ENCODE measurements around the gene MLXIP. TPM values are rescaled to one million over a fixed set of nuclear protein-coding genes. Genes with fewer than 3 reads are reported as not detected.
"Not testable (repeated sequence)": the region's sequence is repeated elsewhere in the genome, so short reads cannot be mapped to it uniquely, and the experiment has no call there.

The MLXIP gene, protein sequence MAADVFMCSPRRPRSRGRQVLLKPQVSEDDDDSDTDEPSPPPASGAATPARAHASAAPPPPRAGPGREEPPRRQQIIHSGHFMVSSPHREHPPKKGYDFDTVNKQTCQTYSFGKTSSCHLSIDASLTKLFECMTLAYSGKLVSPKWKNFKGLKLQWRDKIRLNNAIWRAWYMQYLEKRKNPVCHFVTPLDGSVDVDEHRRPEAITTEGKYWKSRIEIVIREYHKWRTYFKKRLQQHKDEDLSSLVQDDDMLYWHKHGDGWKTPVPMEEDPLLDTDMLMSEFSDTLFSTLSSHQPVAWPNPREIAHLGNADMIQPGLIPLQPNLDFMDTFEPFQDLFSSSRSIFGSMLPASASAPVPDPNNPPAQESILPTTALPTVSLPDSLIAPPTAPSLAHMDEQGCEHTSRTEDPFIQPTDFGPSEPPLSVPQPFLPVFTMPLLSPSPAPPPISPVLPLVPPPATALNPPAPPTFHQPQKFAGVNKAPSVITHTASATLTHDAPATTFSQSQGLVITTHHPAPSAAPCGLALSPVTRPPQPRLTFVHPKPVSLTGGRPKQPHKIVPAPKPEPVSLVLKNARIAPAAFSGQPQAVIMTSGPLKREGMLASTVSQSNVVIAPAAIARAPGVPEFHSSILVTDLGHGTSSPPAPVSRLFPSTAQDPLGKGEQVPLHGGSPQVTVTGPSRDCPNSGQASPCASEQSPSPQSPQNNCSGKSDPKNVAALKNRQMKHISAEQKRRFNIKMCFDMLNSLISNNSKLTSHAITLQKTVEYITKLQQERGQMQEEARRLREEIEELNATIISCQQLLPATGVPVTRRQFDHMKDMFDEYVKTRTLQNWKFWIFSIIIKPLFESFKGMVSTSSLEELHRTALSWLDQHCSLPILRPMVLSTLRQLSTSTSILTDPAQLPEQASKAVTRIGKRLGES
- 10 to 100 TPM in 4 of 6 donors, 1 to 10 TPM in 2; 8.5 to 30.4 (median 11.0) TPM for polyA plus RNA-seq (ENCODE audit: low read depth in 6 of 6)

DNA sequence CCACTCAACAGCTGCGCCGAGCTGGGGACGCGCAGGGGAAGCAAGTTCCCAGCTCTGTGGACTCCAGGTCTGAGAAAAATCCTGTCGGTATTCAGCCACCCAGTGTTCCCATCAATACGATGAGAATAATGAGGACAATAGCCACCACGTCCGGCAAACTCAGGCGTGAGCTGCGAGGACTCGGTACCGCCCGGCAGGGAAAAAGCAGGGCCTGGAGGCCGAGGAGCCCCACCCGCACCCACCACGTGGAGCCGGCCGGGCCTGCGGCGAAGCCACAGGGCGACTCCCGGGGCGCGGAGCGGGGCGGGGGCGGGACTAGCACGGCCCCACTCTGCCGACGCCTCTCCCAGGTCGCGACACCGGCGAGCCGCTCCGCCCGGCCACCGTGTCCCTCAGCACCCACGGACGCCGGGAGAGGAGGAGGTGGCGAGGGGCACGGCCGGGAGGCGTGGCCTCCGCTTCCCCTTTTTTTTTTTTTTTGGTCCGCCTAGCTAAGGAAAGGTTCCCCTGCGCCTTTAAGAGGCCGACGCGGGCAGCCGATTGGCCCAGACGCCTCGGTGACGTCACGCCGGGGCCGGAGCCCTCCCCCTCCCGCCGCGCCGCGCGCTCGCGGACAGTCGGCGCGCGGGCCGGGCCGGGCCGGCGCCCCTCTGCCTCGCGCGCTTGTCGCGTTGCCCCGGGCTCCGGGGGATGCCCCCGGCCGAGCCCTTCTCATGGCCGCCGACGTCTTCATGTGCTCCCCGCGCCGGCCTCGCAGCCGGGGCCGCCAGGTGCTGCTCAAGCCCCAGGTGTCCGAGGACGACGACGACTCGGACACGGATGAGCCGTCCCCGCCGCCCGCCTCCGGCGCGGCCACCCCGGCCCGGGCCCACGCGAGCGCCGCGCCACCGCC lies at the start of gene MLXIP:
MLXIP (plus strand) TSS at position 616 of the 892 bp plus-strand sequence; CDS start at position 714, 98 bp downstream.
- Mint-ChIP-seq H3K27me3 (no peaks in the 10 kb centered on the region), H3K4me1 (peaks cover 37 to 68% (median 59%) of the 10 kb centered on the region in 3 donors), H3K4me3 (peak within 1 kb of the TSS; percentile 86 to 96 (median 94)), H3K27ac (peak within 1 kb of the TSS; percentile 87 to 95 (median 91)), H3K36me3 (no peaks in the 10 kb centered on the region), H3K9me3 (no peaks in the 10 kb centered on the region)
- ATAC-seq (ENCODE audit: low read depth in 2 of 2) (peak; percentile 78 to 82), DNase-seq (peak; percentile 90)

DNA sequence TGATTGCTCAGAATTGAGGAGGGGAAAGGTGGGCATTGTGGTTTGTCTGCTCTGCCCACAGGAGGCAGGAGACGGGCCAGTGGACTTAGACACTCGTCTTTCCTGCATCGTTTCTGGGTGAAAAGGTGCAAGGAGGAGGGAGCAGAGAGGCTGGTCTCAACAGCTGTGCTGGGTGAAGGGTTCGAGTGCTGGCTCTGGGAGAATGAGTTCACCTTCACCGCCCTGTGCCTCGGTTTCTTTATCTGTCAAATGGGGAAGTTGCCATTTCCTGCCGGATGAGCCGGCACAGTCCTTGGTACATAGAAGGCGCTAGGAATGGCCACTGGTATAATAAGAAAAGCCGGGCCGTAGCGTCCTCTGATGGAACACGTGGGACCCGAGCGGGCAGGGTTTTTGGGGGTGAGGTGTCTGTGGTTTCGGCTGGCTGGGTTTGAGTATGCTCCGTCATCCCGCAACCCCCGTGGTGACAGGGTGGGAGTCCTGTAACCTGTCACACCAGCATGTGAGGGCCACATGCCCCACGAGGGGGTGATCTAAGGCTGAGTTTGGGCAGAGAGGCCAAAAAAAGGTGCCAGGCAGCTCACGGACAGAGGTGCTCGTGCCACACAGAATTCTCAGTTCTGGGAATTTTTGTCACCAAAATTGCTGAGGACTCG lies 49.5 kb upstream of the MLXIP start:
- peak overlapping the region; percentile 32 to 95 (median 85) for H3K27ac Mint-ChIP-seq

DNA sequence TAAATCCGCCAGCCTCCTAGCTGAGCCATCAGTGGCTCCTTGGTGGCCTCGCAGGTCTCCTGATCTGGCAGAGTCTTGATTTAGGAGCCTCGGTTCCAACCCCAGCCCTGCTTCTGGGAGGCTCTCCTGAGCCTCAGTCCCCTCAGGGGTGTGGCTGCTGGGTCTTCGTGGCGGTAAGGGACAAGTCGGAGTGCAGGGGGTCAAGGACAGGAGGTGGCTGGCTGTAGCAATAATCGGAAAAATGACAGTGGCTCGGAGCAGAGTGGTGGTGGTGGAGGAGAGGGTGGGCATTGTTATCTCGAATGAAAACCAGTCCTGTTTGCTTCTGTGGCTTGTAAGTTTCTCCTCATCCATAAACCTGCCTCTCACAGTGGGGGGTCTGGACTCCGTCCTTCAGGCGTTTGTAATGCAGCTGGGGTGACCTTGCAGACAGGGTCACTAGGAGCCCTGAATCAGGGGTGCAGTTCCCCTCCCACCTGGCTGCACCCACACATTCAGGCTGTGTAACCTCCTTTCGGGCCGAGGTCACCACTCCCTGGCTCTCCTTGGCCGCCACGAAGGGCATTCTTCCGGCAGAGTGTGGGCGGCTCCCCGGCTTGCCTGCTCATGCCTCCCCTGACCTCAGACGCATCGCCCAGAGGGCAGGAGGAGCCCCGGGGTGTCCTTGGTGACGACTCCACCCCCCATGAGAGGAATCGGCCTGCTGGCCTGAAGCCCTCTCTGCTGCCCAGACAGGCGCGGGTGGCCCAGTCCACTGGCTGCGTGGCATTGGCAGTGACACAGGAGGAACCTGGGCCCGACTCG lies 48.7 kb upstream of the MLXIP start:
- ATAC-seq (ENCODE audit: low read depth in 2 of 2): no peak
- DNase-seq: no peak
- peaks cover 0 to 5% of the 10 kb centered on the region in 2 donors for H3K36me3 Mint-ChIP-seq
- H3K9me3 Mint-ChIP-seq: no peaks in the 10 kb centered on the region
- H3K27me3 Mint-ChIP-seq: no peaks in the 10 kb centered on the region
- H3K27ac Mint-ChIP-seq: peak overlapping the region; percentile 75 to 95 (median 90)
- H3K4me1 Mint-ChIP-seq: peaks cover 50 to 83% (median 74%) of the 10 kb centered on the region in 3 donors
- H3K4me3 Mint-ChIP-seq: peak overlapping the region in 6 of 8 donors; percentile 22 to 81 (median 68)

More for the DNA sequence above, 49.5 kb upstream of the MLXIP start:
- H3K4me1 Mint-ChIP-seq: peaks cover 51 to 90% (median 82%) of the 10 kb centered on the region in 3 donors
- H3K36me3 Mint-ChIP-seq: no peaks in the 10 kb centered on the region
- no peaks in the 10 kb centered on the region for H3K27me3 Mint-ChIP-seq
- H3K9me3 Mint-ChIP-seq: no peaks in the 10 kb centered on the region
- DNase-seq: peak; percentile 18
- ATAC-seq (ENCODE audit: low read depth in 2 of 2): peak; percentile 6 to 35
- H3K4me3 Mint-ChIP-seq: peak overlapping the region; percentile 33 to 81 (median 61)

DNA sequence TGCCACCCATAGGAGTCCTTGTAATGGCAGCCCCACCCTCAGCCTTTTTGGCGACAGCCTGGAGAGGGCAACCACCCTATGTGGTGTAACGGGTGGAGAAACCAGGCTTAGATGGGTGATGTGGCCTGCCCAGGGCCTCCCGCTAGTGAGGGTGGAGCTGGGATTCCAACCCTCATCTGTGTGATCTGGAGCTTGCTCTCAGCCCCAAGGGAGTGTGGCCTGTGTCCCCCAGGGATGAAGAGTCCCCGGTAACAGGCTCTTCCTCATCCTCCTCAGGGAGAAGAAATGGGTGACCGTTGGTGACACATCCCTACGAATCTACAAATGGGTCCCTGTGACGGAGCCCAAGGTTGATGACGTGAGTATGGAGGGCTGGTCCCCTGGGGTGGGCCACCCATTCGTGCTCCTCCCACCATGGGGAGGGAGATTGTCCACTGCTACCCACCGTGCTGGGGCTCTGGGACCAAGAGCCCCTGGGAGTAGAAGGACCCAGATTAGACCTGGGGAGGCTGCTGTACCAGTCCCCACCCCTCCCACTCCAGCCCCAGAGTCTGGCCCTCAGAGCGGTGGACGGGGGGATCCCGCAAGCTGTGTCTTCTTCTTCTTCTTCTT lies 48.0 kb upstream of the MLXIP start:
- H3K4me3 Mint-ChIP-seq: peak overlapping the region in 6 of 8 donors; percentile 22 to 88 (median 62)
- peaks cover 47 to 76% (median 67%) of the 10 kb centered on the region in 3 donors for H3K4me1 Mint-ChIP-seq
- no peaks in the 10 kb centered on the region for H3K27me3 Mint-ChIP-seq
- ATAC-seq (ENCODE audit: low read depth in 2 of 2): peak; percentile 42 to 49
- peaks cover 0 to 7% of the 10 kb centered on the region in 2 donors for H3K36me3 Mint-ChIP-seq
- H3K27ac Mint-ChIP-seq: peak overlapping the region; percentile 84 to 95 (median 86)
- DNase-seq: peak; percentile 20
- no peaks in the 10 kb centered on the region for H3K9me3 Mint-ChIP-seq

DNA sequence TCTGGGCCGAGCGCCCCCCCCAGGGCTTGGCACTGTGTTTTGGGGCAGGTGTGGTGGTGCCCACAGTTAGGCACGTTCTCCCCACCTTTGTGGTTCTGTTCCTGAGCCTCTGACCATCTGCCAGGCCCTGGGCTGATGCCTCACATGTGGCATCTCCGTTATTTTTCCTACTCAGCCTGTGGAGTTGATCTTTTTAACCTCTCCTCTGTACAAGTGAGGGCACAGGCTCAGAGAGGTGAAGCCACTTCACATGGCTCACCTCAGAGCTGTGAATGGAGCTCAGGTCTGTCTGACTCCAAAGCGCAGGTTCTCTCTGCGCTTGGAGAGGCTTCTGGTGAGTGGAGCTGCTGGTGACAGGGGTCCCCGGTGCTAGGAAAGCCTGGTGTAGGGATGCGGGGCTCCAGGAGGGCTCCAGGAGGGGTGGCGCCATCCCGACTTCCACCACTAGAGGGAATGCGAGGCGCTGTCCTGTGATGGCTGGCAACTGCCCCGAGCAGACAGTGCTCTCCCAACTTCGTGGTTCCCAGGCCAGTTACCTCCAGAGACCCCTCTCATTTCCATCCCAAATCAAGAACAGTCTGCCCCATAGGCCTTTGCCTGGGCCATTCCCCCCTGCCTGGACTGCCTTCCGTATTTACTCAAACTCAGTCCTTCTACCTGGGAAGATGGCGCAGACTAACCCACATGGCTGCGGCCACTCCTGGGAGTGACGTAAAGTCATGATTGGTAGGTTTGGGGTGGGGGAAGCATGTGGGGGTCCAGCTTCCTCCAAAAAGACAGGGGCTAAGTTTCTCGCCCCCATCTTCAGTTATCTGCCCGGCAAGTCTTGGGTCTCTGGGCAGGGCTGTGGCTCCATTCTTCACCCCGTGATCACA lies 47.0 kb upstream of the MLXIP start:
- peak; percentile 33 for DNase-seq
- Mint-ChIP-seq H3K36me3 (peaks cover 5 to 7% of the 10 kb centered on the region in 2 donors), H3K9me3 (no peaks in the 10 kb centered on the region), H3K27me3 (no peaks in the 10 kb centered on the region), H3K4me3 (peak overlapping the region in 5 of 8 donors; percentile 15 to 88 (median 66)), H3K27ac (peak overlapping the region; percentile 72 to 89 (median 87)), H3K4me1 (peaks cover 43 to 68% (median 61%) of the 10 kb centered on the region in 3 donors)
- ATAC-seq (ENCODE audit: low read depth in 2 of 2): peak; percentile 33 to 46

DNA sequence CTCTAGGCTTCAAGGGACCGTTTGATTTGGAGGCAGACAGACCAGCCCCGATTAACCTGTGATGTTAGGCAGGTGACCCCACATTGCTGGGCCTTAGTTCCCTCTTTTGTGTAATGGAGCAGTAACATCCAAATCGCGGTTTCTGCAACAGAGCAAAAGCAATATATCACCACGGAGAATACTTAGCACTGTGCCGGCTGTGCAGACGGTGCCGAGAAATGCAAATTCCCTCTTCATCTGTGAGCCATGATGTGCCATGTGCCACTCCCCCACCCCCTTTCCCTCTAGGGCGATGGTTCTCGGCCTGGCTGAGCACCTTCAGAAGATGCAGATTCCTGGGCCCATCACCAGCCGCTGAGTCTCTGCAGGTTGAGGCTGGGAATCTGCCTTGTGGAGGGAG lies 46.0 kb upstream of the MLXIP start:
- peaks cover 5 to 7% of the 10 kb centered on the region in 2 donors for H3K36me3 Mint-ChIP-seq
- DNase-seq (no peak), ATAC-seq (ENCODE audit: low read depth in 2 of 2) (peak; percentile 37 to 50)
- H3K9me3 Mint-ChIP-seq: no peaks in the 10 kb centered on the region
- peaks cover 41 to 58% (median 51%) of the 10 kb centered on the region in 3 donors for H3K4me1 Mint-ChIP-seq
- H3K27ac Mint-ChIP-seq: peak overlapping the region in 5 of 6 donors; percentile 39 to 91 (median 72)
- H3K4me3 Mint-ChIP-seq: peak overlapping the region in 3 of 8 donors; percentile 32 to 69 (median 47)
- H3K27me3 Mint-ChIP-seq: no peaks in the 10 kb centered on the region

DNA sequence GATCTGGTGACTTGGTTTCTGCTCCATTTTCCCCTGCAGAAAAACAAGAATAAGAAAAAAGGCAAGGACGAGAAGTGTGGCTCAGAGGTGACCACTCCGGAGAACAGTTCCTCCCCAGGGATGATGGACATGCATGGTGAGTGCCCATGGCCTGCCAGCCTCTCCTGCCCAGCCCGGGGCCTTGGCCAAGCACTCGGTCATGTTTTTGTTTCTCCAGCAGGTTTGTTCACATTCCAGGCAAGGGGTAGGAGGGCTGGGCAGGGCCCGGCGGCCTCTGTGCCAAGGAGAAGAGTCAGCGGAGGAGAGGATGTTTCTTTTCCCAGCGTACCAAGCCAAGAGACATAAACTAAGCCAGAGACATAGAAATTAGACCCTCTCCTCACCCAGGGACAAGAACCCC lies 43.3 kb upstream of the MLXIP start:
- H3K36me3 Mint-ChIP-seq: peaks cover 5 to 7% of the 10 kb centered on the region in 2 donors
- peaks cover 23 to 31% (median 24%) of the 10 kb centered on the region in 3 donors for H3K4me1 Mint-ChIP-seq
- H3K27ac Mint-ChIP-seq: no peak overlapping the region
- no peak overlapping the region for H3K4me3 Mint-ChIP-seq
- no peaks in the 10 kb centered on the region for H3K27me3 Mint-ChIP-seq
- H3K9me3 Mint-ChIP-seq: no peaks in the 10 kb centered on the region
- DNase-seq: no peak
- ATAC-seq (ENCODE audit: low read depth in 2 of 2): no peak

DNA sequence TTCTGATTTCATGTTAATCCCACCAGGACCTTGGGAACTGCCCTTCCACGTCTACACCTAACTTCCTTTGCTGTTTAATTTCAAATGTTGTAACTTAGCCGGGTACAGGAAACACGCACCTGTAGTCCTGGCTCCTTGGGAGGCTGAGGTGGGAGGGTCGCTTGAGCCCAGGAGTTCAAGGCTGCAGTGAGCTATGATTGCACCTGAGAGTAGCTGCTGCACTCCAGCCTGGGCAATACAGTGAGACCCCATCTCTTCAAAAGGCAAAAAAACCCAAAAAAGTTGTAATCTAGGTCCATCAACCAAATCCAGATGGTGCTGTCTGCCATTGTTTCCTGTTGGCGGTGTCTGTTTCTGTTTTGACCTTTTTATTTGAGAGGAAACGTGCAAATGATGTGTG lies 42.4 kb upstream of the MLXIP start:
- H3K27ac Mint-ChIP-seq: no peak overlapping the region
- no peak for ATAC-seq (ENCODE audit: low read depth in 2 of 2)
- peaks cover 15 to 26% (median 21%) of the 10 kb centered on the region in 3 donors for H3K4me1 Mint-ChIP-seq
- H3K27me3 Mint-ChIP-seq: no peaks in the 10 kb centered on the region
- H3K4me3 Mint-ChIP-seq: no peak overlapping the region
- peaks cover 5 to 7% of the 10 kb centered on the region in 2 donors for H3K36me3 Mint-ChIP-seq
- no peak for DNase-seq
- H3K9me3 Mint-ChIP-seq: no peaks in the 10 kb centered on the region

DNA sequence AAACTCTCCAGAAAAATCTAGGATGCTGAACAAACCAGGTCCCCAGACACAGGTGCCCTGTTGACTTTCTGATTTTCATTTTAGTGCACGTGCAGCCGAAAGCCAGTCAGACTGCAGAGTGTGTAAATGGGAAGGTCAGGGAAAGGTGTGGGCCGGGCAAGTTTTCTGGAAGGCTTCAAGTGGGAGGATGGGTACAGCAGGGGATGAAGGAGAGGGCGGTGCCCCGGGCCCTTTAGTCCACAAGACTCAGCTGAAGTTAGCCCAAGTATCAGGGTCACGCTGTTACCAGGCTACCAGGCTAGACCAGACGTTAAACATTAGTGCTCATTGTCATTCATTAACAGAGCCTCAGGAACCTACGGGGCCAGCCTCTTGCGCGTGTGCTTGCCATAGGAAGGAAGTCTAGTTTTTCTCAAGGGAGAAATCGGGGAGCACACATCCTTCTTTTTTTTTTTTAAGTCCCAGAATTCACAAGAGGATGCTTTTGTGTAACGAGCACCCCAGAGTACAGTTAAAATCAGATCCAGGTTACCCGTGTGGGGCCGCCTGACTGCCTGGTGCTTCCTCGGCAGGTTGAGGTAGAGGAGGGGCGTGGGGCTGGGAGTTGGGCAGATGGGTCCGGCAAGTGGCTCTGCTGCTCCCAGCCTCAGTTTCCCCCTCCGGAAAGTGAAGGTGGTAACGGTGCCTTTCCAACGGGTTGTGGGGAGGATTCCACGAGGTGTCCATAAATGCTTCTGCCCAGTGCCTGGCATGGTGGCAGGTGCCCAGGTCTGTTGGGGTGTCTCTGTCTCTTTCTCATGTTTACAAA lies 37.8 kb upstream of the MLXIP start:
- no peaks in the 10 kb centered on the region for H3K9me3 Mint-ChIP-seq
- H3K27me3 Mint-ChIP-seq: no peaks in the 10 kb centered on the region
- H3K4me3 Mint-ChIP-seq: peak overlapping the region in 1 of 8 donors; percentile 56
- H3K4me1 Mint-ChIP-seq: peaks cover 0 to 6% (median 3%) of the 10 kb centered on the region in 3 donors
- H3K36me3 Mint-ChIP-seq: peaks cover 8 to 13% of the 10 kb centered on the region in 2 donors
- no peak for DNase-seq
- ATAC-seq (ENCODE audit: low read depth in 2 of 2): no peak
- peak overlapping the region in 3 of 6 donors; percentile 65 to 85 (median 66) for H3K27ac Mint-ChIP-seq

DNA sequence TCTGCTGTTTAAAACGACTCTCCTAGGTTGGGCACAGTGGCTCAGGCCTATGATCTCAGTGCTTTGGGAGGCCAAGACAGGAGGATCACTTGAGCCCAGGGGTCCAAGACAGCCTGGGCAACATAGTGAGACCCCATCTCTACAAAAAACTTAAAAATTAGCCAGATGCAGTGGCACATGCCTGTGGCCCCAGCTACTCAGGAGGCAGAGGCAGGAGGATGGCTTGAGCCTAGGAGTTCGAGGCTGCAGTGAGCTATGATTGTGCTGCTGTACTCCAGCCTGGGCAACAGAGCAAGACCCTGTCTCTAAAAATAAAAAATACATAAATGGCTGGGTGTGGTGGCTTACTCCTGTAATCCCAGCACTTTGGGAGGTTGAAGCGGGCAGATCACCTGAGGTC lies 37.1 kb upstream of the MLXIP start:
- not testable (repeated sequence) for H3K36me3 Mint-ChIP-seq; ATAC-seq (ENCODE audit: low read depth in 2 of 2); H3K9me3 Mint-ChIP-seq; H3K27me3 Mint-ChIP-seq; H3K4me1 Mint-ChIP-seq; DNase-seq
- Mint-ChIP-seq H3K4me3 (peak overlapping the region in 1 of 8 donors; percentile 56), H3K27ac (peak overlapping the region in 2 of 6 donors; percentile 41 to 85)

All from naive B cell (primary cell).